H7 (cell line): ENCODE results near the gene UNC5B. TPM values are rescaled to one million over a fixed set of nuclear protein-coding genes. Genes with fewer than 3 reads are reported as not detected.

Source experiments
- DNase-seq: peaks from one replicate; pipeline ENCODE4 v3.0.0; 2012
- H3K27me3 ChIP-seq: 2 replicates; pipeline ENCODE4 v1.6.0; 2011; ENCODE audit warnings: mild to moderate bottlenecking, low read length; ENCODE audit not compliant: control insufficient read depth, insufficient read depth
- H3K36me3 ChIP-seq: replicated peaks from 2 replicates; pipeline ENCODE4 v1.5.1; 2011; ENCODE audit warnings: low read length; ENCODE audit not compliant: control insufficient read depth, insufficient read depth
- H3K4me3 ChIP-seq: 2 replicates; pipeline ENCODE4 v1.5.1; 2011; ENCODE audit warnings: low read depth, mild to moderate bottlenecking, control low read depth, low read length, moderate library complexity; ENCODE audit not compliant: insufficient read depth
- total RNA-seq: library from RNA; depleted of rRNA; stranded (reverse); fragments of >200 nt; shearing (Covaris generic); gene quantifications from 2 replicates; pipeline ENCODE4 v1.2.3, GENCODE V29; 2014

UNC5B gene
- total RNA-seq, 1 experiment from 2014 or later, result 34.7 TPM

DNA sequence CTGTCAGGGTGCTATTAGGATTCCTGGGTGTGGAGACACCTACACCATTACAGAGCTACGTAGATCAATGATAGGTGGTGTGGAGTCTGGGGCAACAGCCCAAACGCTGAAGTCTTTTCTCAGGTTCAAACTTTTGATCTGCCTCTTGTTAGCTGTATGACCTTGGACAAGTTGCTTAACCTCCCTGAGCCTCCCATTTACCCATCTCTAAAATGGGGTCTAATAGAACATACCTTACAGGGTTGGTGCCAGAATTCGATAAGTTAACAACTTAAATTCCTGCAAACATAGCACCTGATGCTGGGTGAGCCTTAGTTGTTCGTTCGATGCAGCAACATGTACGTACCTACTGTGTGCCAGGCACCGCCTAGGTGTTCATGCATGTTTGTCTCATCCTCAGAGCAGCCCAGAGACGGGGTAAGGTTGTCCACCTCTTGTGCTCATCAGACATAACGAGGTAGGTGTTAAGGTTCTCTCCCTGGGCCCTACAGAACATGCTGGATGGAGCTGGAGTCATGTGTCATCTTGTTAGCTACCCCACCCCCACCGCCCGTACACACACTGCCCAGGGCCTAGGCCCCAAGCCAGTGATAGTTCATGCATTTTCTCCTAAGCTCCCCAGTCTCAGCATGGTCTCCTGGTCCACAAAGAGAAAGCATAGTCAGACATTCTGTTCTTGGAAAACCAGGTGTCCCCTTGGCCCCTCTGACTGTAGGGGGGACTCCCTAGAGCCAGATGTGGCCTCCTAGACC is 65.7 kb downstream of the UNC5B start:
- no peak for DNase-seq
- peaks cover 1% of the 10 kb centered on the region; the same call in 1 of the 2 replicates for H3K36me3 ChIP-seq
- H3K4me3 ChIP-seq, result no peak overlapping the region

DNA sequence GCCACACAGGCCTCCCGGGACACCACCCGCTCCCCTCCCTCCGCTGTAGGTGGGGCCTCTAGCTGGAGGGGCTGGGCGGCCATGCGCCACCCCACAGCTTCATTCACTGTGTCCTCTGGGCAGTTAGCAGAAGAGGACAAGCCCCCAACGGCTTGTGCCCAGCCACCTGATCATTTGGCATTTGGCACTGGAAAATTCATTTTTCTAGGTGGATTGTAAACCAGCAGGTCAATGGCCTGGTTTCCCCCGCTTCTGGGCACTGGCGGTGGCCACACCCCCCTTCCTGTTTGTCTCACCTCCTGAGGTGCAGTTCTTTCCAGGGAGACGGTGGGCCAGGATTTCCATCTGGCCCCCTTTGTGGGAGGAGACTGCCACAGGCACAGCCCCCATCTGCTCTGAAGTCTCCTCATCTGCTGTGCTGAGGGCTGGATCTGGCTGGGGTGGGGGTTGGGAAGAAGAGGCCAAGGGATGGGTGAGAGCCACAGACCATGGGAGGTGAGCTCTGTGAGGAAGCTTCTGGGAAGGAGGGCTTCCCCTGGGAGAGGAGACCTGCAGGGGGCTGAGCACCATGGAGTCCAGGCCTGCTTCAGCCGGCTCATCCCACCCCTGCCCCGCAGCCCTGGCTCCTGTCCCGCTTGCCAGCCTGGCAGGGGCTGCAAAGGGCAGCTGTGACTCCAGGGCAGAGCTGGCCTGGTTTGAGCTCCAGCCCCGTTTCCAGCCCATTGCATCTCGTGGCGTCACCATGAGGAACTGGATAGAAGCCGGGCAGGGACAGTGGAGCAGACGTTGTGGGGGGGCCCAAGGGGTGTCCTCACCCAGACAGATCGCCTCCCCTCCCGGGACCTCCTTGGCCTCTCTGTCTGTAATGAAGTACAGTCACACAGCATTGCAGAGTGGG is 66.6 kb downstream of the UNC5B start:
- no peaks in the 10 kb centered on the region for H3K27me3 ChIP-seq
- peaks cover 1% of the 10 kb centered on the region; the same call in 1 of the 2 replicates for H3K36me3 ChIP-seq
- peak; percentile 85 for DNase-seq
- no peak overlapping the region for H3K4me3 ChIP-seq

More for the DNA sequence above, 65.7 kb downstream of the UNC5B start:
- H3K27me3 ChIP-seq, result no peaks in the 10 kb centered on the region

DNA sequence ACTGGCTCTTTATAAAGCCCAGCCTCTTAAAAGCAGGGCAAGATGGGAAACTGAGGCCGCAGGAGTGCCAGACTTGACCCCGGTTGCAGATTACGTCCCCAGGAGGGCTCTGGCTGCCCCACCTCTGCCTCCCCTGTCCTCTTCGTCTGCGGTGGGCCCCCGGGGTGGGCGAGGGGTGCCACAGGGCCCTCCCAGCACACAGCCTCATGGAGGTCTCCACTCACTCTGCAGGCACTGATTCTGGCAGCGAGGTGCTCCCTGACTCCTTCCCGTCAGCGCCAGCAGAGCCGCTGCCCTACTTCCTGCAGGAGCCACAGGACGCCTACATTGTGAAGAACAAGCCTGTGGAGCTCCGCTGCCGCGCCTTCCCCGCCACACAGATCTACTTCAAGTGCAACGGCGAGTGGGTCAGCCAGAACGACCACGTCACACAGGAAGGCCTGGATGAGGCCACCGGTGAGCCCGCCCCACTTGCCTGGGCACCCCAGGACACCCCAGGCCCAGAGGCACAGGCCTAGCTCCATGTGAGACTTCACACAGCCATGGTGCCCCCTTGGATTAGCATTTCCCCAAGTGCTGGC is 67.3 kb downstream of the UNC5B start:
- H3K4me3 ChIP-seq, result no peak overlapping the region
- no peaks in the 10 kb centered on the region for H3K27me3 ChIP-seq
- no peak for DNase-seq
- peaks cover 1% of the 10 kb centered on the region for H3K36me3 ChIP-seq

DNA sequence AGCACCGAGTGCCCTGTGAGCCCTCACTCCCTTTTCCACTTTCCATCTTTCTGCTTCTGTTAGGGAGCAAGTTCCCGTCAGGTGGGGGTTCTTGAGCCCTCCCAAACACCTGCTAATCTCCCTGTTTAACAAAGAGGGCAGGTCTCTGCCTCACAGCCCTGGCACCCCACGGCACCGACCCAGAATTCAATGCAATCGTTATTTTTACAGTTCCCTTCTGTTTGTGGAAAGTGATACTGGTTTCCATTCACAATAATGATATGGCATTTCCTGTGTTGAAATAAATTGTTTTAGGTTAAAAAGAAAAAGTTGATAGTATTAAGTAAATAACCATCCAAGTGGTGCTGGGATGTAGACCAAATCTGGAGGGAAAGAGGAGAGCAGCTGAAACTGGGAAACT is 67.8 kb downstream of the UNC5B start:
- Histone ChIP-seq H3K4me3 (no peak overlapping the region), H3K27me3 (no peaks in the 10 kb centered on the region), H3K36me3 (peaks cover 1% of the 10 kb centered on the region)
- no peak for DNase-seq

DNA sequence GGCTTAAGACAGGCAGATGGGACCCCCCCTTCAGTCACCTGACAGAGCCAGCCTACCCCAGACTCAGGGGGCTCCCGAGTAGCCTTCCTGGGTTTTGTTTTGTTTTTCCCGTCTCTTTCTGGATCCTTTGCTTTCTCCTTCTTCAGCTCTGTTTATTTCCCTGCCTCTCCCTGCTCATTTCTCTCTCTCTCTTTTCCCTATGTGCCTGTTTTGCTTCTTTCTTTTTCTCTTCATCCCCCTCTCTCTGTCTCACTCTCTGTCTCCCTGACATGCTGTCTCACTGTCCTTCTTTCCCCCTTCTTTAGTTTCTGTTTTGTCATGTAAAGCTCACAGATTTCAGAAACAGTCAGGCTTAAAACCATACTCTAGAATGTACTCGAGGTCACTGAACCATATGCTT is 68.5 kb downstream of the UNC5B start:
- Histone ChIP-seq H3K4me3 (no peak overlapping the region), H3K27me3 (no peaks in the 10 kb centered on the region), H3K36me3 (peaks cover 5% of the 10 kb centered on the region)
- no peak for DNase-seq

DNA sequence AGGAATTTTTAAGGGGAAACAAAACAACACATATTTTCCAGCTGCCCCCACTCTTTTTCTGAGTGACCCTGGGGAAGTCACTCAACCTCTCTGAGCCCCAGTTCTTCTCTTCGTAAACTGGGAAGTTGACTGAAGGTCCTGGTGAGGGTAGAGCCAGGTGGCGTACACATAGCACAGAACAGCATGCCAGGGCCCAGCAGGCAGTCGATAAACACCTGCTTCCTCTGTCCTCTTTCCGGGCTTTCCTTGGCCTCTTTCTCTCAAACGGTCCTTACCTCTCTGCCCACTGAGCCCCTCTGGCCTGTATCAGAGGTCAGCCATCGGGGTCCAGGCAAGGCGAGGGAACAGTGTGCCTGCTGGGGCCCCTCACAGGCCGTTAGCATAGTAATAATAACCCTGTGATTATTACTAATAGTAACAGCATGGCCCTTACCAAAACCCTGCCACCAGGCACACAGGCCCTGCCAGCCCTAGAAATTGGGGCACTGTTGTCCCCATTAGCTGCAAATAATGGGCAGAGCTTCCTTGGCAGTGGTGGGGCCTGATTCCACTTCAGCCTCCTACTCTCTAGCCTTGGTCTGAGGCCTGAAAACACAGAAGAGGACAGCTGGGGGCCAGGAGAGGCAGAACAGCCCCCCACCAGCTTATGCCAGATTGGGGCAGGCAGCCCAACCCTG is 69.4 kb downstream of the UNC5B start:
- Histone ChIP-seq H3K36me3 (peaks cover 5% of the 10 kb centered on the region), H3K4me3 (no peak overlapping the region), H3K27me3 (no peaks in the 10 kb centered on the region)
- no peak for DNase-seq

DNA sequence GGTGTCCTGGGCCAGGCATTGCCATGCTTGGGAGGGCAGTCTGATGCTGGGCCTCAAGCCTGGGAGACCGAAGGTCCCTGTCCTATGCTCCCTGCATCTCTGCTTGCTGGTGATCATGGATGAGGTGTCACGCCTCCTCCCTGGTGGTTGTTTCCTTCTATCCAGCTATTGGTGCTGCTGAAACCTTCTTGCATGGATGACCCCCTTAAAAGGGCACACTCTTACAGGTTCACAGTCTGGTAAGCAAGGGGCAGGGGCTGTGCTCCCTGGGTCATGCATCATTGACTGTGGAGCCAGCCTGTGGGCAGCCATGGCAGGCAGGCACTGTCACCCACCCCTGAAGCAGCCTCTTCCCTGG is 69.9 kb downstream of the UNC5B start:
- no peak for DNase-seq
- H3K36me3 ChIP-seq, result peaks cover 5% of the 10 kb centered on the region
- H3K4me3 ChIP-seq, result no peak overlapping the region
- H3K27me3 ChIP-seq, result no peaks in the 10 kb centered on the region

DNA sequence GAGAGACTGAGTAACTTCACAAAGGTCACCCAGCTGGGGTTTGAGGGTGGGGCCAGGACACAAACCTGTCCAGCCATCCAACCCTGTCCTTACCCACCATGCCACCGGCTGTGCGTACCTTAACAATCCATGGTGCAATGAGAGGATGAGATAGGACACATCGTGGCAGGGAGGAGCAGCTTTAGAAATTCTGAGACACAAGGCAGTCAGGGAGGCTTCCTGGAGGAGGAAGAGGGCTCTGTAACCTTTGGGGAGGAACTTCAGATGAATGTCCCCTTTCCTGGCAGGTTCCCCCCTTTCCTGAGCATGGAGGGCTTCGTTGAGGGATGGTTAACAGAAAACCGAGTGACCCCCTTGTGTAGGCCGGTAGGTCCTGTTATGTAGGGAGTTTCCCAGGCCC is 71.0 kb downstream of the UNC5B start:
- DNase-seq, result no peak
- Histone ChIP-seq H3K36me3 (peaks cover 9% of the 10 kb centered on the region), H3K4me3 (no peak overlapping the region), H3K27me3 (no peaks in the 10 kb centered on the region)

DNA sequence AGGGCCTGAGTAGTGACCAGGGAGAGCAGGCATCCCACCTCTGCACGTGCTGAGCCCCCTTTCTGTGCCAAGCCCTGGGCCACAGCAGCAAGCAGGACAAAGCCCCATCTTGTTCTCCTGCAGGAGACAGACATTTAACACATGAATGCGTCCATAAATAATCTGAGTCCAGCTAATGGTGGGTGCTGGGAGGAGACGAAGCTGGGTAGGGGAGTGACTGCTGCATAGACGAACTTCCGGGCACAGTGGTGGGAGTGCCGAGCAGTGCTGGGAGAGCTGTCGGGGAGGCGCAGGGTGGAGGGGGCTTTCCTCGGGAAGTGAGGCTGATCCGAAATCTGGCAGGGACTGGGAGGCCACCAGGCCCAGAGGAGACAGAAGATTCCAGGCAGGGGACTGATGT is 71.5 kb downstream of the UNC5B start:
- no peak for DNase-seq
- no peak overlapping the region for H3K4me3 ChIP-seq
- no peaks in the 10 kb centered on the region for H3K27me3 ChIP-seq
- peaks cover 9% of the 10 kb centered on the region for H3K36me3 ChIP-seq

DNA sequence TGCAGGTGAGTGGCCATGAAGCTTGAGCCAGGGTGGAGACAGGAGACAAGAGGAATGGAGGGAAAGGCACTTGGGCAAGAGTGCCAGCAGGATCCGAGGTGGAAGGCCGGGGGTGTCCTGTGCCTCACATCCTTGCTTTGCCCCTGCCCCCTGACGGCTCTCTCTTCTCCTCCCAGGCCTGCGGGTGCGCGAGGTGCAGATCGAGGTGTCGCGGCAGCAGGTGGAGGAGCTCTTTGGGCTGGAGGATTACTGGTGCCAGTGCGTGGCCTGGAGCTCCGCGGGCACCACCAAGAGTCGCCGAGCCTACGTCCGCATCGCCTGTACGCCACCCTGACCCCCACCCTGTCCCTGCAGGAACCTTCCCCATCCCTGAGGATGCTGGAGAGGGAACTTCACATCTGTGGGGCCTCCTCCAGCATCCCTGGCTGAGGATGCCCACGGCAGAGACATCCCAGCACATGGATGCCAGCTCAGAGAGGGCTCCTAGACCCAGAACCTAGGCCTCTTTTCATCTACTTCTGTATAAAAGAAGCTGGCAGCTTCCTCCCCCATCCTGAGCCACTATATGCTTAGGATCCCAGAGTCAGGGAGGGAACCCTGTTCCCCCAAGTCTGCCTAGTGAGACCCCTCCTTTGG is 72.3 kb downstream of the UNC5B start:
- no peaks in the 10 kb centered on the region for H3K27me3 ChIP-seq
- no peak overlapping the region for H3K4me3 ChIP-seq
- no peak for DNase-seq
- H3K36me3 ChIP-seq, result peaks cover 9% of the 10 kb centered on the region

DNA sequence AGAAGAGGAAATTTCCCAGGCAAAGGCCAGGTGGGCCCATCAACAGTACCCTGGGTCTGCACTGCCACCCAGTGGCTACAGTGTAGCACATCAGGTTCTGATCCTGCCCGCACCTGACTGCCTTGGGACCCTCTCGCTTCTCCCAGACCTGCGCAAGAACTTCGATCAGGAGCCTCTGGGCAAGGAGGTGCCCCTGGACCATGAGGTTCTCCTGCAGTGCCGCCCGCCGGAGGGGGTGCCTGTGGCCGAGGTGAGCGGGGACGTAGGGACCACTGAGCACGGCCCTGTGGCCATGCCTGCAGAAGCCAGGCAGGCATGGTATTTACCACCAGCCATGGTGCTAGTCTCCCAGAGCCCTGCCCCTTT is 72.8 kb downstream of the UNC5B start:
- Histone ChIP-seq H3K27me3 (no peaks in the 10 kb centered on the region), H3K4me3 (no peak overlapping the region), H3K36me3 (peaks cover 8% of the 10 kb centered on the region)
- peak; percentile 97 for DNase-seq

DNA sequence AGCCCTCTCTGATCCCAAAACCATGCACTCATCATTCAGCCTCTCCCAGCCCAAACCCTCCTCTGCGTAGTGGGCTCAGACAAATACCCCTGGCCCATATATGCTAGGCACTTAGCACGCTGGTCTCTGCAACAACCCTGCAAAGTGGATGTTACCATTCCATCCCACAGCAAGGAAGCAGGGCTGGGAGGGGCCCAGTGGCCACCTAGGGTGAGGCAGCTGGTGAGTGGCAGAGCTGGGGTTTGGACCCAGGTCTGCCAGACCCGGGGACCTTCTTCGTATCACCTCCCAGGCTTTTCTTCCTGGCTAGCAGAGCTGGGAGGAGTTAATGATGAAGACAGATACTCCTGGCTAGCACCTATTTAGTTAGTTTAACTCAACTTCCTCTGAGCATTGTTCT is 73.6 kb downstream of the UNC5B start:
- DNase-seq, result no peak
- H3K36me3 ChIP-seq, result peaks cover 8% of the 10 kb centered on the region
- no peak overlapping the region for H3K4me3 ChIP-seq
- H3K27me3 ChIP-seq, result no peaks in the 10 kb centered on the region

DNA sequence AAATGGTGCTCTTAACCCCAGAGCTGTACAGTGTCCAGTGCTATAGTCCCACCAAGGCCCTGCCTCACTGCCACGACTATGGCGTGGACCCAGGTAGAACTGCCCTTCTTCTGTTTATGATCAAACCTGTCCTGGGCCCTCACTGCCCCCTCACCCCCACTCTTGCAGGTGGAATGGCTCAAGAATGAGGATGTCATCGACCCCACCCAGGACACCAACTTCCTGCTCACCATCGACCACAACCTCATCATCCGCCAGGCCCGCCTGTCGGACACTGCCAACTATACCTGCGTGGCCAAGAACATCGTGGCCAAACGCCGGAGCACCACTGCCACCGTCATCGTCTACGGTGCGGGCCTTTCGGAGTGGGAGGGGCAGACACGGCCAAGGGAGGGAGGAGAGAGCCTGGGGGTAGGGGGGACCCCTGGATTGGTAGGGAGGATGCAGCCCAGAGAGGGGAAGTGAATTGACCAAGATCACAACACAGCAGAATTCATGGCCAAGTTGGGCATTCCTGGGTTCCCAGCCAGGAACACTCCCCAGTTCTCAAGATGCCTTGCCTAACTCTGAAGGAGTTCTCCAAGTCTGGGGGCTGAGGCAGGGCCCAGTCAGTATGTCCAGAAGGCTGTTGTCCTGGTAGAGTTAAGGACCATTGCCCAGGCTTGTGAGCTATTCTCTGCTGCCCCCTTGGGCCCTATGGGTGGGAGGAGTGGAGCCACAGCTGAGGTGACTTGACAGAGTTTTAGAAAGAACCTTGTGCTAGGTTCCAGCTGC is 74.3 kb downstream of the UNC5B start:
- no peak overlapping the region for H3K4me3 ChIP-seq
- no peak for DNase-seq
- no peaks in the 10 kb centered on the region for H3K27me3 ChIP-seq
- peaks cover 9% of the 10 kb centered on the region for H3K36me3 ChIP-seq
